ENCODE measurements around the gene BUD23.
A peak's percentile ranks its signal among the peaks of the same experiment; 100 is the strongest.

BUD23 gene

DNA sequence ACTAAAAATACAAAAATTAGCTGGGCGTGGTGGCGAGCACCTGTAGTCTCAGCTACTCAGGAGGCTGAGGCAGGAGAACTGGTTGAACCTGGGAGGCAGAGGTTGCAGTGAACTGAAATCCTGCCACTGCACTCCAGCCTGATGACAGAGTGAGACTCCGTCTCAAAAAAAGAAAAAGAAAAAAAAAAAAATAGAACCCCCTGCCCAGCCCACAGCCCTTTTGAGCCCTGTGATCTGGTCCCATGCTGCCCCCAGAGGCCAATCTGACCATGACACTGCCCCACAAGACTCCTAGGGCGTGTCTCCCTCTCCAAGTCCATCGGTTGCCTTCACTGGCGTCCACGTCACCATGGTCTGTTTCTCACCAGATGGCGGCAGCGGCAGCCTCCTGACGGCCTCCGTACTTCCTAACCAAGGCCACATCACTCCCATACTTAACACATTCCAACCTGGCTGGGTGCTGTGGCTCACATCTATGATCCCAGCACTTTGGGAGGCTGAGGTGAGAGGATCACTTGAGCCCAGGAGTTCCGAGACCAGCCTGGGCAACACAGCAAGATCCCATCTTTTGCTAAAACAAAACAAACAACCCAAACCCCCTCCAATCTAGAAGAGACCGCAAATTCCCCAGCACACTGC, 18.1 kb downstream of the BUD23 start:
- TF ChIP-seq, protein P1, sequence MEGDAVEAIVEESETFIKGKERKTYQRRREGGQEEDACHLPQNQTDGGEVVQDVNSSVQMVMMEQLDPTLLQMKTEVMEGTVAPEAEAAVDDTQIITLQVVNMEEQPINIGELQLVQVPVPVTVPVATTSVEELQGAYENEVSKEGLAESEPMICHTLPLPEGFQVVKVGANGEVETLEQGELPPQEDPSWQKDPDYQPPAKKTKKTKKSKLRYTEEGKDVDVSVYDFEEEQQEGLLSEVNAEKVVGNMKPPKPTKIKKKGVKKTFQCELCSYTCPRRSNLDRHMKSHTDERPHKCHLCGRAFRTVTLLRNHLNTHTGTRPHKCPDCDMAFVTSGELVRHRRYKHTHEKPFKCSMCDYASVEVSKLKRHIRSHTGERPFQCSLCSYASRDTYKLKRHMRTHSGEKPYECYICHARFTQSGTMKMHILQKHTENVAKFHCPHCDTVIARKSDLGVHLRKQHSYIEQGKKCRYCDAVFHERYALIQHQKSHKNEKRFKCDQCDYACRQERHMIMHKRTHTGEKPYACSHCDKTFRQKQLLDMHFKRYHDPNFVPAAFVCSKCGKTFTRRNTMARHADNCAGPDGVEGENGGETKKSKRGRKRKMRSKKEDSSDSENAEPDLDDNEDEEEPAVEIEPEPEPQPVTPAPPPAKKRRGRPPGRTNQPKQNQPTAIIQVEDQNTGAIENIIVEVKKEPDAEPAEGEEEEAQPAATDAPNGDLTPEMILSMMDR (IDR thresholded peaks at IDR 0.05; ENCODE audit: low read depth, low read length), result peak; percentile 71
- peak; percentile 75 for DNase-seq
- Histone ChIP-seq H3K4me3 (ENCODE audit: low read depth, low read length) (no peak overlapping the region), H3K9me3 (no peaks in the 10 kb centered on the region), H3K27me3 (no peaks in the 10 kb centered on the region), H3K36me3 (peaks cover 34% of the 10 kb centered on the region), H3K4me1 (peaks cover 14% of the 10 kb centered on the region)

DNA sequence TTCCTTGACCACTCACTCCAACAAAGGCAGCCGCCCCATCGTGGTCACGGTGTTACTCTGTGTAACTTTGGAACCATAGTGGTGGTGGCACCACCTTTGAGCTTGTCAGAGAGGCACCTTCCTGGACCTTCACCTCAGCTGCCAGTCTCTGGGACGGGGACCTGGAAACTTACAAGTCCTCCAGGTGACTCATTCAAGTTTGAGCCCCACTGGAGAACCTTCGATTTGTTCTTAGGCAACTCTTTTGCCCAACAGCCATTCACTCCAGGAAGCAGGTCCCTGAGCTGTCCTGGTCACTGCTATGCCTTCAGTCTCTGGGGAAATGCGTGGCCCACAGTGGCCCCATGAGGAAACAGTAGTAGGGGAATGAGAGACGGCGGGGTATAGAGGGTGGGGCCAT, 18.8 kb downstream of the BUD23 start:
- Histone ChIP-seq H3K27me3 (no peaks in the 10 kb centered on the region), H3K9me3 (no peaks in the 10 kb centered on the region), H3K4me3 (ENCODE audit: low read depth, low read length) (no peak overlapping the region), H3K36me3 (peaks cover 27% of the 10 kb centered on the region), H3K4me1 (peaks cover 14% of the 10 kb centered on the region)
- DNase-seq, result no peak
- TF ChIP-seq, protein P1 (IDR thresholded peaks at IDR 0.05; ENCODE audit: low read depth, low read length), result no peak

DNA sequence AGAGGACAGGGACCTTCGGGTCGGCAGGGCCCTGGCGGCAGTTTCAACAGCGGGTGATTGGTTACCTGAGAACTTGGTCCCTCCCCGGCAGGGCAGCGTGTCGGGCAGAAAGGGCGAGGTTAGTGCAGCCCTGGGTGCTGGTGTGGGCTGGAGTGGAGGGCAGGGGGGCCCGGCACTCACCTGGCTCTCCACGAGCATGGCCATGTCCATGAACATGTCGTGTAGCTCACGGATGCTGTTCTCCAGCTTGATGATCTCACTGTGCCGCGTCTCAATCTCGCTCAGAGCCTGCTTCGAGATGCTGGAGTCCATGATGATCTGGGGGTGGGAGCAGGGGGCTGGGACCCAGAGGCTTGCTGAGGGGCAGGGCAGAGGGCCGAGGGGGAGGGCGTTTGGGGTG, 19.3 kb downstream of the BUD23 start:
- Histone ChIP-seq H3K9me3 (no peaks in the 10 kb centered on the region), H3K27me3 (no peaks in the 10 kb centered on the region), H3K36me3 (peaks cover 23% of the 10 kb centered on the region), H3K4me3 (ENCODE audit: low read depth, low read length) (no peak overlapping the region), H3K4me1 (peaks cover 14% of the 10 kb centered on the region)
- DNase-seq, result no peak
- TF ChIP-seq, protein P1 (IDR thresholded peaks at IDR 0.05; ENCODE audit: low read depth, low read length), result no peak

DNA sequence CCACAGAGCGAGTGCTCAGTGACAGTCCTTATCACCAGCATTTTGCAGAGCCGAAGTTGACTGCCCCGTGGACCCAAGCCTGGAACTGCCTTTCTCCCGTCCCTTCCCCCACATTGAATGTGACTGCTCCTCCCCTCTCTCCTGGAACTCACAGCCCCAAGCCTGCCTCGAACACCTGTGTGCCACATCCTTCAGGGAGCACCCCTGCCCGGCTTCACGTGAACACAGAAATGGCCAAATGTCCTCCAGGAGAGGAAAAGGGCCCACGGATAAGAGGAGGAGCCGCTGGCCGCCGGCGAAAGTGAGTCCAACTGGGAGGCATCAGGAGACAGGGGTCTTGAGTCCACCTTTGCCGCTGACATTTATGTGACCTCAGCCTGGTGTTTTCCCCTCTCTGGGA, 19.8 kb downstream of the BUD23 start:
- peaks cover 22% of the 10 kb centered on the region for H3K36me3 ChIP-seq
- no peak for DNase-seq
- H3K27me3 ChIP-seq, result no peaks in the 10 kb centered on the region
- H3K4me3 ChIP-seq (ENCODE audit: low read depth, low read length), result peak overlapping the region; percentile 34
- peaks cover 14% of the 10 kb centered on the region for H3K4me1 ChIP-seq
- TF ChIP-seq, protein P1 (IDR thresholded peaks at IDR 0.05; ENCODE audit: low read depth, low read length), result no peak
- H3K9me3 ChIP-seq, result no peaks in the 10 kb centered on the region

DNA sequence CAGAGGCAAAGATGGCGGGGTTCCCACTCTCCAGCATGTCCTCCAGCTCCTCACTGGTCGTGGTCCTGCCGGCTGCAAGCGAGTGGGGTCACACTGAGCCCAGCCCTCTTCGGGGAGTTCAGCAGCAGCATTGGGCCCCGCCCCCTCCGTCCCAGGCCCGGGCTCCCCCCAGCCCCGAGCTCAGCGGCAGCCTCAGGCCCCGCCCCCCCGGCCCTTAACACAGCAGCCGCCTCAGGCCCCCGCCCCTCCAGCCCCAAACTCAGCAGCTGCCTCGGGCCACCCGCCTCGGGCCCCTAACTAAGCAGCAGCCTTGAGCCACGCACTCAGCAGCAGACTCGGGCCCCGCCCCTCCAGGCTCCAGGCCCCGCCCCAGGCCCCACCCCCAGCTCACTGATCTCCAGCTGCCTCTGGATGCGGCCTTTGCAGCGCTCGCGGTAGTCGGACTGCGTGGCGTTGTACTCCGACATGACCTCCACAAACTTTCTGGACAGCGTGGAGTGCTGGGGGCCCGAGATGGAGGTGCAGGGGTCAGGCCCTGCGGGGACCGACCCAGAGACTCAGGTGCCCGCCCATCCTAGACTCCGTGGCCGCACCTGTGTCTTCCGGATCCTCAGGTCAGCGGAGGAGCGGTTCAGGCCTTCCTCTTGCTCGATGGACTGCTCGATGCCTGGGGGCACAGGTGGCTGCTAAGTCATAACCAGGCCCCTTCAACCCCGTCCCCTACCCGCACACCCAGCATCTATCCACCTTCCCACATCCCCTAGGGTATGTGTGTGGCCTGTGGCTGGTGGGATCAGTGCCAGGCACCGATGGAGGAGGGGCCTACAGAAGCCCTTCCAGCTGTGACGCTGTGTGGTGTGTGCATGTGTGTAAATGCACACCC, 20.6 kb downstream of the BUD23 start:
- Histone ChIP-seq H3K36me3 (peaks cover 14% of the 10 kb centered on the region), H3K27me3 (no peaks in the 10 kb centered on the region), H3K4me3 (ENCODE audit: low read depth, low read length) (peak overlapping the region; percentile 36), H3K4me1 (peaks cover 14% of the 10 kb centered on the region), H3K9me3 (no peaks in the 10 kb centered on the region)
- TF ChIP-seq, protein P1 (IDR thresholded peaks at IDR 0.05; ENCODE audit: low read depth, low read length), result no peak
- DNase-seq, result peak; percentile 90
